Small intestine (tissue), 7 donors: ENCODE measurements around the gene S100Z. TPM values are rescaled to one million over a fixed set of nuclear protein-coding genes. Genes with fewer than 3 reads are reported as not detected.
"Not testable (repeated sequence)": the region's sequence is repeated elsewhere in the genome, so short reads cannot be mapped to it uniquely, and the experiment has no call there.

Source experiments
- DNase-seq, 2 donors: peaks; one replicate each; pipeline versions ENCODE4 v3.0.0 to v3.0.0-alpha.2; 2013
- FAIRE-seq: peaks from 2 replicates; lab custom pipeline; 2012; peaks lifted over from hg19 to GRCh38; lab: Jason Lieb, UNC
- H3K27ac ChIP-seq, 3 donors: one replicate each; pipeline ENCODE4 v1.5.1; 2013; ENCODE audit warnings: low read length in 2 of 3, mild to moderate bottlenecking in 2 of 3, control low read depth in 1 of 3, inconsistent platforms in 1 of 3, low read depth in 1 of 3, moderate library complexity in 1 of 3
- H3K27me3 ChIP-seq, 3 donors: one replicate each; pipeline ENCODE4 v1.6.1; 2013; ENCODE audit warnings: low read length in 3 of 3, inconsistent platforms in 1 of 3; ENCODE audit not compliant: control insufficient read depth in 3 of 3, insufficient read depth in 3 of 3
- H3K36me3 ChIP-seq, 3 donors: one replicate each; pipeline ENCODE4 v1.6.1; 2013; ENCODE audit warnings: low read length in 3 of 3, inconsistent platforms in 1 of 3, low read depth in 1 of 3, mild to moderate bottlenecking in 1 of 3, moderate library complexity in 1 of 3; ENCODE audit not compliant: control insufficient read depth in 3 of 3, insufficient read depth in 2 of 3
- H3K4me1 ChIP-seq, 3 donors: one replicate each; pipeline ENCODE4 v1.6.1; 2013; ENCODE audit warnings: low read length in 2 of 3, inconsistent platforms in 1 of 3, low read depth in 1 of 3, mild to moderate bottlenecking in 1 of 3, moderate library complexity in 1 of 3; ENCODE audit not compliant: control insufficient read depth in 3 of 3, insufficient read depth in 2 of 3
- H3K4me3 ChIP-seq, 3 donors: one replicate each; pipeline ENCODE4 v1.5.1; 2013; ENCODE audit warnings: low read length in 3 of 3, control low read depth in 1 of 3, inconsistent platforms in 1 of 3, low read depth in 1 of 3, mild to moderate bottlenecking in 1 of 3, moderate library complexity in 1 of 3
- H3K9me3 ChIP-seq, 2 donors: one replicate each; pipeline ENCODE4 v1.6.1; 2013; ENCODE audit warnings: low read depth in 1 of 2, low read length in 1 of 2; ENCODE audit not compliant: control insufficient read depth in 2 of 2, insufficient read depth in 1 of 2
- WGBS, 3 donors: extraction: QIAGEN DNeasy Blood & Tissue Kit; methylation state at CpG; one replicate each; pipeline ENCODE4 v1.1.7; 2013; 5-methylcytosine and 5-hydroxymethylcytosine counted together
- polyA plus RNA-seq, 4 donors: library from polyadenylated mRNA; stranded (reverse) in 3 of 4; unstranded in 1 of 4; fragments of 200-250 nt in 3 of 4; fragments of 120-200 nt in 1 of 4; gene quantifications; one replicate each; pipeline versions ENCODE4 v1.2.1 to v1.2.3, GENCODE V29; 2013
- donor health status: healthy with polysubstance abuse.
- donor health status: control.
- donor health status: control.
- donor health status: Bipolar disorder and iron deficiency.
- donor health status: healthy.

S100Z gene
- polyA plus RNA-seq, 4 donors: 0.03 to 0.68 (median 0.54) TPM; not detected in 1

DNA sequence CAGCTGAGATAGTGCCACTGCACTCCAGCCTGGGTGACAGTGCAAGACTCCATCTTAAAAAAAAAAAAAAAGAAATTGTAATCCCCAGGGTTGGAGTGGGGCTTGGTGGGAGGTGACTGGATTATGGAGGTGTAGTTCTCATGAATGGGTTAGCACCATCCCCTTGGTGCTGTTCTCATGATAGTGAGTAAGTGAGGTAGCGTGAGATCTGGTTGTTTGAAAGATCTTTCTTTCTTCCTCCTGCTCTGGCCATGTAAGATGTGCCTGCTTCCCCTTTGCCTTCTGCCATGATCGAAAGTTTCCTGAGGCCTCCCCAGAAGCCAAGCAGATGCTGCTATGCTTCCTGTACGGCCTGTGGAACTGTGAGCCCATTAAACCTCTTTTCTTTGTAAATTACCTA lies 3.9 kb downstream of the S100Z start:
- 89 to 95% (median 91%) methylated on average over 3 of the region's 3 CpGs for whole genome bisulfite sequencing, 3 donors

DNA sequence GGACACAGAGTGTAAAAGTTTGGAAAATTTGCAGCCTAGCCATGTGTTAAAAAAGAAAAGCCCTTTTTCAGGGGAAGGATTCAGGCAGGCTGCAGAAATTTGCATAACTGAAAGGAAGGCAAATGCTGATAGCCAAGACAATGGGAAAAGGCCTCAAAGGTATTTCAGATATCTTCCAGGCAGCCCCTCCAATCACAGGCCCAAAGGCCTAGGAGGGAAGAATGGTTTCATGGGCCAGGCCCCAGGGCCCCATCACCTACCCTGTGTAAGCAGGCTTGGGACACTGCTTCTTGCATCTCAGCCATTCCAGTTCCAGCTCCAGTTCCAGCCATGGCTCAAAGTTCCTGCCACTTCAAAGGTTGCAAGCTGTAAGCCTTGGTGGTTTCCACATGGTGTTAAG lies 4.8 kb downstream of the S100Z start:
- FAIRE-seq (no peak), DNase-seq (no peak)
- Histone ChIP-seq H3K4me3 (no peak overlapping the region), H3K4me1 (peaks cover 11 to 41% (median 13%) of the 10 kb centered on the region in 3 donors), H3K9me3 (peaks cover 0 to 6% of the 10 kb centered on the region in 2 donors), H3K27ac (no peak overlapping the region), H3K36me3 (no peaks in the 10 kb centered on the region), H3K27me3 (no peaks in the 10 kb centered on the region)

More for the DNA sequence above, 3.9 kb downstream of the S100Z start:
- H3K27me3 ChIP-seq, H3K27ac ChIP-seq, H3K4me3 ChIP-seq, FAIRE-seq, DNase-seq, H3K36me3 ChIP-seq, H3K9me3 ChIP-seq: not testable (repeated sequence)
- H3K4me1 ChIP-seq: peaks cover 11 to 42% (median 13%) of the 10 kb centered on the region in 3 donors

DNA sequence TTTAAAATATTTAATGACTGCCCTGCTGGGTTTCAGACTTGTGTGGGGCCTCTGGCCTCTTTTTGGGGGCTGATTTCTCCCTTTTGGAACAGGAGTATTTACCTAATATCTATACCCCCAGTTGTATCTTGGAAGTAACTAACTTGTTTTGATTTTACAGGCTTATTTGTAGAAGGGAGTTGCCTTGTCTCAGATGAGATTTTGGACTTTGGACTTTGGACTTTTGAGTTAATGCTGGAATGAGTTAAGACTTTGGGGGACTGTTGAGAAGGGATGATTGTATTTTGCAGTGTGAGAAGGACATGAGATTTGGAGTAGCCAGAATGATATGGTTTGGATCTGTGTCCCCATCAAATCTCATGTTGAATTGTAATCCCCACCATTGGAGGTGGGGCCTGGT lies 5.7 kb downstream of the S100Z start:
- FAIRE-seq, H3K27me3 ChIP-seq, H3K36me3 ChIP-seq, H3K9me3 ChIP-seq, H3K4me3 ChIP-seq: not testable (repeated sequence)
- Histone ChIP-seq H3K4me1 (peaks cover 11 to 32% (median 11%) of the 10 kb centered on the region in 3 donors), H3K27ac (peak overlapping the region; percentile 36 to 80 (median 68))
- peak; percentile 70 to 78 for DNase-seq

DNA sequence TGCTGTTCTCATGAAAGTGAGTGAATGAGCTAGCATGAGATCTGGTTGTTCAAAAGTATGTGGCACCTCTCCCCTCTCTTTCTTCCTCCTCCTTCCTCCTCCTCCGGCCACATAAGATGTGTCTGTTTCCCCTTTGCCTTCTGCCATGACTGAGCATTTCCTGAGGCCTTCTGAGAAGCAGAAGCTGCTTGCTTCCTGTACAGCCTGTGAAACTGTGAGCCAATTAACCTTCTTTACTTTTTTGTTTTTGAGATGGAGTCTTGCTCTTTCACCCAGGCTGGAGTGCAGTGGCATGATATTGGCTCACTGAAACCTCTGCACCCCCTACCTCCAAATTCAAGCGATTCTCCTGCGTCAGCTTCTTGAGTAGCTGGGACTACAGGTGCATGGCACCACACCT lies 6.1 kb downstream of the S100Z start:
- no peaks in the 10 kb centered on the region for H3K27me3 ChIP-seq
- WGBS, 3 donors: 66 to 77% (median 73%) methylated on average over 3 of the region's 3 CpGs
- H3K9me3 ChIP-seq: peaks cover 0 to 6% of the 10 kb centered on the region in 2 donors
- no peak for FAIRE-seq
- DNase-seq: peak; percentile 26 to 42
- H3K4me3 ChIP-seq: no peak overlapping the region
- H3K27ac ChIP-seq: peak overlapping the region; percentile 2 to 80 (median 31)
- H3K36me3 ChIP-seq: no peaks in the 10 kb centered on the region
- peaks cover 11 to 31% (median 11%) of the 10 kb centered on the region in 3 donors for H3K4me1 ChIP-seq

DNA sequence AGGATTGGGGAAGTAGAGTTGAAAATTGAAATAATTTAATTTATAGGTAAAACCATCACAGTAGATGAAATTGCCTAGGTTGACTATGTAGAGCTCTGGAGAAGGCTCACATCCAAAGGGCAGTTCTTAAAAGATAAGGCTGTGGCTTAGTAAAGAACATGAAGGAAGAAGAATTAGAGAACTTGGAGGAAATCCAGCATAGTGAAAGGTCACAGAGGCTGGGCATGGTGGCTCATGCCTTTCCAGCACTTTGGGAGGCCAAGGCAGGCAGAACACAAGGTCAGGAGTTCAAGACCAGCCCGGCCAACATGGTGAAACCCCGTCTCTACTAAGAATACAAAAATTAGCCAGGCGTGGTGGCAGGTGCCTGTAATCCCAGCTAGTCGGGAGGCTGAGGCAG lies 7.0 kb downstream of the S100Z start:
- WGBS, 3 donors: 36 to 67% (median 56%) methylated on average over 4 of the region's 4 CpGs
- not testable (repeated sequence) for H3K9me3 ChIP-seq, FAIRE-seq, H3K36me3 ChIP-seq, H3K27me3 ChIP-seq, H3K4me3 ChIP-seq
- DNase-seq: peak; percentile 41 to 88
- Histone ChIP-seq H3K27ac (peak overlapping the region in 2 of 3 donors; percentile 2 to 31), H3K4me1 (peaks cover 11 to 31% (median 11%) of the 10 kb centered on the region in 3 donors)

DNA sequence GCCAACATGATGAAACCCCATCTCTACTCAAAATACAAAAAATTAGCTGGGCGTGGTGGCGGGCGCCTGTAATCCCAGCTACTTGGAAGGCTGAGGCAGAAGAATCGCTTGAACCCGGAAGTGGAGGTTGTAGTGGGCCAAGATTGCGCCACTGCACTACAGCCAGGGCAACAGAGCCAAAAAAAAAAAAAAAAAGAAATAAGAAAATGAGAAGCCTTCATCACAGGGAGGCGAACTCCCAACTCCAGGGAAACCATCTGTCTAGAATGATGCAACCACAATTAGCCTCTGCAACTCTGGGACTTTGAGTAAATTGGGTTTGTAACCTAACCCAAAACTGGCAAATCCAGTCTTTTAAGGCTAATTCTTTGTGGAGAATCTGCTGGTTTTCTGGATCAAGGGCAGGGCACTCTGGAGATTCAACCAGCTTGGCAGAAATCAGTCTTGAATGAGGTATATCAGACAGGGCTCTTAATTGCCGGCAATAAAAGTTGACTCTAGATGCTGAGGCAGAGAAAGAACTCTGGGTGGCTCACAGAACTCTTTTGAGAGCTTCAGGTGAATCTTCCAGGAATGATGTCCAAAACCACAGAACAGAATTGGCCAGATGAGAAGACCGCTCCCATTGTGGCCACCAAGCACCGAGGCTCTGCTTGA lies 9.9 kb downstream of the S100Z start:
- Histone ChIP-seq H3K4me3 (no peak overlapping the region), H3K36me3 (no peaks in the 10 kb centered on the region), H3K9me3 (peaks cover 0 to 4% of the 10 kb centered on the region in 2 donors), H3K27me3 (no peaks in the 10 kb centered on the region), H3K4me1 (peaks cover 10 to 35% (median 15%) of the 10 kb centered on the region in 3 donors), H3K27ac (peak overlapping the region in 2 of 3 donors; percentile 19 to 33)
- DNase-seq: peak; percentile 53 to 74
- WGBS, 3 donors: 39 to 69% (median 57%) methylated on average over 10 of the region's 10 CpGs
- FAIRE-seq: no peak

DNA sequence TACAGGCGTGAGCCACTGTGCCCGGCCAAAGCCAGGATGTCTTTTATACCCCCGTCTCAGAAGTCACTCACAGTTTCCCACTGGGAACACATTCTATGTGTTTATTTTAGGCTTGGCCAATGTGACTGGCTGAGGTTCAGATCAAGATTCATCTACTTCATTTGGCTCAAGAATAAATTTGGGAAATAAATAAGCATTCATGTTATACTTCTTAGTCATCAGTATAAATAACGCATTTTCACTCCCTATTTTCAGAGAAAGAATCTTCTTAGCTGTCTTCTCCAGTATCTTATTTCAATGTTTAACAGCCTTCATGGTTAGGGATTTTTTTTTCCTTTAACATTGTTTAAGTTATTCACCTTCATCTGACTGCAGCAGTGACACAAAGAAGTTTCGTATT lies 11.8 kb downstream of the S100Z start:
- Histone ChIP-seq H3K4me3 (no peak overlapping the region), H3K36me3 (no peaks in the 10 kb centered on the region), H3K4me1 (peaks cover 0 to 17% (median 4%) of the 10 kb centered on the region in 3 donors), H3K9me3 (no peaks in the 10 kb centered on the region), H3K27me3 (no peaks in the 10 kb centered on the region), H3K27ac (no peak overlapping the region)
- FAIRE-seq (no peak), DNase-seq (no peak)
- WGBS, 3 donors: 66 to 92% (median 89%) methylated on average over 5 of the region's 5 CpGs

DNA sequence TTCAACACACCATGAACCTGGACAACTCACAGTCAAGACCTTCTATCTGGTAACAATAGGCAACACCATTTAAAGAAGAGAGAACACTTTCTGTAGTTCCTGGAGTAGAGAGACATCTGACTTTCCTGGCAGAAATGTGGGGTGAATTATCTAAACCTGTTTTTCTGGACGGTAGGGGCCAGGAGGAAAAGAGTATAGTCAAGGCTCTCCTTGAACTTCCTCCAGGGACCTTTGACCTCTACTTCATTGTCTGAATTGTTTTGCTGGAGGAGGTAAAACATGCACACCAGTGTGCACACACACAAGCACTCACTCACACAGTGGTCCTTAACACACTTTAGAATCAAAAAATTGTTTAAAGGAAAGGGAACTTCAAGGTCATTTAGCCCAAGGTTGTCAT lies 13.2 kb downstream of the S100Z start:
- DNase-seq (peak; percentile 51 to 71), FAIRE-seq (no peak)
- H3K27ac ChIP-seq: peak overlapping the region in 1 of 3 donors; percentile 36
- no peaks in the 10 kb centered on the region for H3K27me3 ChIP-seq
- no peaks in the 10 kb centered on the region for H3K9me3 ChIP-seq
- WGBS, 3 donors: 4 to 40% (median 13%) methylated on average over 1 of the region's 1 CpG
- H3K36me3 ChIP-seq: no peaks in the 10 kb centered on the region
- peaks cover 0 to 11% (median 4%) of the 10 kb centered on the region in 3 donors for H3K4me1 ChIP-seq
- H3K4me3 ChIP-seq: no peak overlapping the region
